ENCODE results near the gene ZNF329. TPM values are rescaled to one million over a fixed set of nuclear protein-coding genes. Genes with fewer than 3 reads are reported as not detected.

The ZNF329 gene
- total and polyA plus RNA-seq, 2 of the 13 experiments (the other 11 are each of a cell fraction or from before 2014, with no cell fraction given) = 3.8 to 9.6 TPM

DNA sequence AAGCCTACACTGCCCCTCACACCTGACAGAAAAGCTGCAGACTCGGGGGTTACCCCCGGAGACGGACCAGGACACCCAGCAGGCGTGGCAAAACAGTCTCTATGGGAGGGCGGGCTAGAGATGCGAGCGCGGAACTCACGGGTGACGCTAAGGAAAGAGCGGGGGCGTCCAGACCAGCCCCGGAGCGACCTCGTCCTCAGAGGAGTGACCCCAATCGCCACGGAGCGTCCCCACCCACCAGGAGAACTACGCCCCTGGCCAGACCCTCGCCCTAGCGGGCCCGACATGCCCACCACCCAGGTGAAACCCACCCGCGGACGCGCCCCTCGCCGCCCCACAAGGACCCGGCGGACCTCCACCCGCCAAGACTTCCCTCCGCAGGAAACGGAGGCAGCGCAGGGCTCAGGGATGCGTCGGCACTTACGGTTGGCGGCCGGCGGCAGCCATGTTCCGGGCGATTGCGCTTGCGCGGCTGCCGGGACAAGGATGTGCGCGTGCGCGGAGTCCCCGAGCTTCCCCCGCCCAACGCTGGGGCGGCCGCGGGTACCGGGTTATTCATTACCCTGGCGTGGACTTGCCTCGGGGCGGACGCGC lies at the start of gene ZNF329 (continued):
- TF ChIP-seq YEATS4 (CRISPR knock-in tag; IDR thresholded peaks at IDR 0.05; ENCODE audit: borderline replicate concordance) (peak; percentile 63), MAZ (IDR thresholded peaks at IDR 0.05; ENCODE audit: borderline replicate concordance, low read depth, low read length) (no peak), MAZ (CRISPR knock-in tag; IDR thresholded peaks at IDR 0.05; ENCODE audit: low read depth) (0 out of 2 replicates have a peak, but pooled peaks have one; percentile 33), CENPX (CRISPR knock-in tag; IDR thresholded peaks at IDR 0.05) (no peak), THAP11 (CRISPR knock-in tag; IDR thresholded peaks at IDR 0.05) (peak; percentile 85), PHF20 (CRISPR knock-in tag; IDR thresholded peaks at IDR 0.05) (peak; percentile 63), ZFP36L2 (CRISPR knock-in tag; IDR thresholded peaks at IDR 0.05) (no peak), KAT7 (CRISPR knock-in tag; IDR thresholded peaks at IDR 0.05; ENCODE audit: borderline replicate concordance) (peak; percentile 23; the same call in 1 of the 2 replicates), ZNF598 (CRISPR knock-in tag; IDR thresholded peaks at IDR 0.05; ENCODE audit: borderline replicate concordance) (peak; percentile 66; the same call in 1 of the 2 replicates), AGO2 (optimal IDR thresholded peaks at IDR 0.05; ENCODE audit: low read depth, low read length) (peak; percentile 93), BRD4 (CRISPR knock-in tag; IDR thresholded peaks at IDR 0.05) (no peak), ZFY (CRISPR knock-in tag; IDR thresholded peaks at IDR 0.05) (peak; percentile 44; the same call in 1 of the 2 replicates), MYC (CRISPR knock-in tag; IDR thresholded peaks at IDR 0.05; ENCODE audit: borderline replicate concordance) (peak; percentile 44; the same call in 1 of the 2 replicates)
- TF ChIP-seq, protein P1, sequence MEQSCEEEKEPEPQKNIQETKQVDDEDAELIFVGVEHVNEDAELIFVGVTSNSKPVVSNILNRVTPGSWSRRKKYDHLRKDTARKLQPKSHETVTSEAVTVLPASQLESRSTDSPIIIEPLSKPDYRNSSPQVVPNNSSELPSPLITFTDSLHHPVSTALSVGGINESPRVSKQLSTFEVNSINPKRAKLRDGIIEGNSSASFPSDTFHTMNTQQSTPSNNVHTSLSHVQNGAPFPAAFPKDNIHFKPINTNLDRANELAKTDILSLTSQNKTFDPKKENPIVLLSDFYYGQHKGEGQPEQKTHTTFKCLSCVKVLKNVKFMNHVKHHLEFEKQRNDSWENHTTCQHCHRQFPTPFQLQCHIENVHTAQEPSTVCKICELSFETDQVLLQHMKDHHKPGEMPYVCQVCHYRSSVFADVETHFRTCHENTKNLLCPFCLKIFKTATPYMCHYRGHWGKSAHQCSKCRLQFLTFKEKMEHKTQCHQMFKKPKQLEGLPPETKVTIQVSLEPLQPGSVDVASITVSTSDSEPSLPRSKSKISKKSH (CRISPR knock-in tag; IDR thresholded peaks at IDR 0.05; ENCODE audit: borderline replicate concordance) = peak; percentile 42; the same call in 1 of the 2 replicates
- TF ChIP-seq, protein P2, sequence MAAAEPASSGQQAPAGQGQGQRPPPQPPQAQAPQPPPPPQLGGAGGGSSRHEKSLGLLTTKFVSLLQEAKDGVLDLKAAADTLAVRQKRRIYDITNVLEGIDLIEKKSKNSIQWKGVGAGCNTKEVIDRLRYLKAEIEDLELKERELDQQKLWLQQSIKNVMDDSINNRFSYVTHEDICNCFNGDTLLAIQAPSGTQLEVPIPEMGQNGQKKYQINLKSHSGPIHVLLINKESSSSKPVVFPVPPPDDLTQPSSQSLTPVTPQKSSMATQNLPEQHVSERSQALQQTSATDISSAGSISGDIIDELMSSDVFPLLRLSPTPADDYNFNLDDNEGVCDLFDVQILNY (CRISPR knock-in tag; conservative IDR thresholded peaks at IDR 0.05) = no peak
- TF ChIP-seq, protein P3, sequence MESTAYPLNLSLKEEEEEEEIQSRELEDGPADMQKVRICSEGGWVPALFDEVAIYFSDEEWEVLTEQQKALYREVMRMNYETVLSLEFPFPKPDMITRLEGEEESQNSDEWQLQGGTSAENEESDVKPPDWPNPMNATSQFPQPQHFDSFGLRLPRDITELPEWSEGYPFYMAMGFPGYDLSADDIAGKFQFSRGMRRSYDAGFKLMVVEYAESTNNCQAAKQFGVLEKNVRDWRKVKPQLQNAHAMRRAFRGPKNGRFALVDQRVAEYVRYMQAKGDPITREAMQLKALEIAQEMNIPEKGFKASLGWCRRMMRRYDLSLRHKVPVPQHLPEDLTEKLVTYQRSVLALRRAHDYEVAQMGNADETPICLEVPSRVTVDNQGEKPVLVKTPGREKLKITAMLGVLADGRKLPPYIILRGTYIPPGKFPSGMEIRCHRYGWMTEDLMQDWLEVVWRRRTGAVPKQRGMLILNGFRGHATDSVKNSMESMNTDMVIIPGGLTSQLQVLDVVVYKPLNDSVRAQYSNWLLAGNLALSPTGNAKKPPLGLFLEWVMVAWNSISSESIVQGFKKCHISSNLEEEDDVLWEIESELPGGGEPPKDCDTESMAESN (CRISPR knock-in tag; conservative IDR thresholded peaks at IDR 0.05) = peak; percentile 62; the same call in 1 of the 2 replicates
- TF ChIP-seq, protein P4, sequence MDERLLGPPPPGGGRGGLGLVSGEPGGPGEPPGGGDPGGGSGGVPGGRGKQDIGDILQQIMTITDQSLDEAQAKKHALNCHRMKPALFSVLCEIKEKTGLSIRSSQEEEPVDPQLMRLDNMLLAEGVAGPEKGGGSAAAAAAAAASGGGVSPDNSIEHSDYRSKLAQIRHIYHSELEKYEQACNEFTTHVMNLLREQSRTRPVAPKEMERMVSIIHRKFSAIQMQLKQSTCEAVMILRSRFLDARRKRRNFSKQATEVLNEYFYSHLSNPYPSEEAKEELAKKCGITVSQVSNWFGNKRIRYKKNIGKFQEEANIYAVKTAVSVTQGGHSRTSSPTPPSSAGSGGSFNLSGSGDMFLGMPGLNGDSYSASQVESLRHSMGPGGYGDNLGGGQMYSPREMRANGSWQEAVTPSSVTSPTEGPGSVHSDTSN (CRISPR knock-in tag; IDR thresholded peaks at IDR 0.05) = no peak
- TF ChIP-seq, protein P5, sequence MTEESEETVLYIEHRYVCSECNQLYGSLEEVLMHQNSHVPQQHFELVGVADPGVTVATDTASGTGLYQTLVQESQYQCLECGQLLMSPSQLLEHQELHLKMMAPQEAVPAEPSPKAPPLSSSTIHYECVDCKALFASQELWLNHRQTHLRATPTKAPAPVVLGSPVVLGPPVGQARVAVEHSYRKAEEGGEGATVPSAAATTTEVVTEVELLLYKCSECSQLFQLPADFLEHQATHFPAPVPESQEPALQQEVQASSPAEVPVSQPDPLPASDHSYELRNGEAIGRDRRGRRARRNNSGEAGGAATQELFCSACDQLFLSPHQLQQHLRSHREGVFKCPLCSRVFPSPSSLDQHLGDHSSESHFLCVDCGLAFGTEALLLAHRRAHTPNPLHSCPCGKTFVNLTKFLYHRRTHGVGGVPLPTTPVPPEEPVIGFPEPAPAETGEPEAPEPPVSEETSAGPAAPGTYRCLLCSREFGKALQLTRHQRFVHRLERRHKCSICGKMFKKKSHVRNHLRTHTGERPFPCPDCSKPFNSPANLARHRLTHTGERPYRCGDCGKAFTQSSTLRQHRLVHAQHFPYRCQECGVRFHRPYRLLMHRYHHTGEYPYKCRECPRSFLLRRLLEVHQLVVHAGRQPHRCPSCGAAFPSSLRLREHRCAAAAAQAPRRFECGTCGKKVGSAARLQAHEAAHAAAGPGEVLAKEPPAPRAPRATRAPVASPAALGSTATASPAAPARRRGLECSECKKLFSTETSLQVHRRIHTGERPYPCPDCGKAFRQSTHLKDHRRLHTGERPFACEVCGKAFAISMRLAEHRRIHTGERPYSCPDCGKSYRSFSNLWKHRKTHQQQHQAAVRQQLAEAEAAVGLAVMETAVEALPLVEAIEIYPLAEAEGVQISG (CRISPR knock-in tag; IDR thresholded peaks at IDR 0.05) = peak; percentile 64
